Mucosa of stomach (tissue), 1 donor: Measurements from ENCODE around the gene HSF5.
"Not testable (repeated sequence)": the region's sequence is repeated elsewhere in the genome, so short reads cannot be mapped to it uniquely, and the experiment has no call there.

Experiments used
- H3K27me3 ChIP-seq: one replicate; pipeline ENCODE4 v1.7.0; 2013; ENCODE audit warnings: mild to moderate bottlenecking, low read length; ENCODE audit not compliant: control insufficient read depth, insufficient read depth
- H3K36me3 ChIP-seq: one replicate; pipeline ENCODE4 v1.7.0; 2013; ENCODE audit warnings: low read length; ENCODE audit not compliant: control insufficient read depth, insufficient read depth
- H3K4me1 ChIP-seq: one replicate; pipeline ENCODE4 v1.7.0; 2013; ENCODE audit warnings: mild to moderate bottlenecking, low read length; ENCODE audit not compliant: control insufficient read depth, insufficient read depth
- H3K4me3 ChIP-seq: one replicate; pipeline ENCODE4 v1.7.0; 2013; ENCODE audit warnings: low read length
- H3K9ac ChIP-seq: one replicate; pipeline ENCODE4 v1.7.0; 2013; ENCODE audit warnings: mild to moderate bottlenecking, low read length, moderate library complexity
- H3K9me3 ChIP-seq: one replicate; pipeline ENCODE4 v1.7.0; 2013; ENCODE audit warnings: mild to moderate bottlenecking, low read length, moderate library complexity; ENCODE audit not compliant: control insufficient read depth
- donor health status: Pancreatic carcinoma.

Gene HSF5

GRCh38 chr17:58401287-58401686, 86.9 kb downstream of the HSF5 start:
- no peaks in the 10 kb centered on the region for H3K27me3 ChIP-seq
- no peaks in the 10 kb centered on the region for H3K36me3 ChIP-seq
- H3K4me3 ChIP-seq = no peak overlapping the region
- peaks cover 20% of the 10 kb centered on the region for H3K4me1 ChIP-seq
- no peaks in the 10 kb centered on the region for H3K9me3 ChIP-seq
- no peak overlapping the region for H3K9ac ChIP-seq

- Histone ChIP-seq H3K27me3 (no peaks in the 10 kb centered on the region), H3K9ac (no peak overlapping the region), H3K9me3 (no peaks in the 10 kb centered on the region), H3K4me3 (no peak overlapping the region), H3K36me3 (no peaks in the 10 kb centered on the region), H3K4me1 (peaks cover 20% of the 10 kb centered on the region)
Measured at GRCh38 chr17:58400826-58401225, 87.4 kb downstream of the HSF5 start.

GRCh38 chr17:58399974-58400373, 88.2 kb downstream of the HSF5 start:
- H3K27me3 ChIP-seq = no peaks in the 10 kb centered on the region
- H3K9me3 ChIP-seq = no peaks in the 10 kb centered on the region
- H3K9ac ChIP-seq = no peak overlapping the region
- no peaks in the 10 kb centered on the region for H3K36me3 ChIP-seq
- no peak overlapping the region for H3K4me3 ChIP-seq
- peaks cover 26% of the 10 kb centered on the region for H3K4me1 ChIP-seq

GRCh38 chr17:58398574-58399266, 89.5 kb downstream of the HSF5 start:
- no peak overlapping the region for H3K9ac ChIP-seq
- H3K27me3 ChIP-seq = no peaks in the 10 kb centered on the region
- peaks cover 37% of the 10 kb centered on the region for H3K4me1 ChIP-seq
- H3K36me3 ChIP-seq = no peaks in the 10 kb centered on the region
- H3K4me3 ChIP-seq = no peak overlapping the region
- no peaks in the 10 kb centered on the region for H3K9me3 ChIP-seq

- H3K36me3 ChIP-seq, H3K9me3 ChIP-seq, H3K9ac ChIP-seq, H3K4me3 ChIP-seq, H3K27me3 ChIP-seq: not testable (repeated sequence)
- H3K4me1 ChIP-seq = peaks cover 37% of the 10 kb centered on the region
Measured at GRCh38 chr17:58397421-58397820, 90.8 kb downstream of the HSF5 start.

- H3K4me3 ChIP-seq = no peak overlapping the region
- no peak overlapping the region for H3K9ac ChIP-seq
- no peaks in the 10 kb centered on the region for H3K27me3 ChIP-seq
- no peaks in the 10 kb centered on the region for H3K36me3 ChIP-seq
- peaks cover 44% of the 10 kb centered on the region for H3K4me1 ChIP-seq
- H3K9me3 ChIP-seq = no peaks in the 10 kb centered on the region
Measured at GRCh38 chr17:58396173-58396572, 92.0 kb downstream of the HSF5 start.

- no peaks in the 10 kb centered on the region for H3K9me3 ChIP-seq
- H3K4me3 ChIP-seq = no peak overlapping the region
- H3K27me3 ChIP-seq = no peaks in the 10 kb centered on the region
- peaks cover 36% of the 10 kb centered on the region for H3K4me1 ChIP-seq
- no peak overlapping the region for H3K9ac ChIP-seq
- H3K36me3 ChIP-seq = no peaks in the 10 kb centered on the region
Measured at GRCh38 chr17:58394534-58395223, 93.5 kb downstream of the HSF5 start.

- Histone ChIP-seq H3K36me3 (no peaks in the 10 kb centered on the region), H3K27me3 (no peaks in the 10 kb centered on the region), H3K4me3 (no peak overlapping the region), H3K4me1 (peaks cover 50% of the 10 kb centered on the region), H3K9ac (no peak overlapping the region), H3K9me3 (no peaks in the 10 kb centered on the region)
Measured at GRCh38 chr17:58391302-58391984, 96.8 kb downstream of the HSF5 start.

GRCh38 chr17:58390884-58391283, 97.3 kb downstream of the HSF5 start:
- no peaks in the 10 kb centered on the region for H3K9me3 ChIP-seq
- no peaks in the 10 kb centered on the region for H3K27me3 ChIP-seq
- no peak overlapping the region for H3K9ac ChIP-seq
- no peaks in the 10 kb centered on the region for H3K36me3 ChIP-seq
- H3K4me3 ChIP-seq = no peak overlapping the region
- peaks cover 50% of the 10 kb centered on the region for H3K4me1 ChIP-seq

- Histone ChIP-seq H3K4me3 (no peak overlapping the region), H3K9me3 (no peaks in the 10 kb centered on the region), H3K27me3 (no peaks in the 10 kb centered on the region), H3K9ac (no peak overlapping the region), H3K4me1 (peaks cover 53% of the 10 kb centered on the region), H3K36me3 (no peaks in the 10 kb centered on the region)
Measured at GRCh38 chr17:58388302-58389190, 99.7 kb downstream of the HSF5 start.

- no peak overlapping the region for H3K4me3 ChIP-seq
- H3K4me1 ChIP-seq = peaks cover 53% of the 10 kb centered on the region
- H3K36me3 ChIP-seq = no peaks in the 10 kb centered on the region
- H3K9me3 ChIP-seq = no peaks in the 10 kb centered on the region
- no peak overlapping the region for H3K9ac ChIP-seq
- no peaks in the 10 kb centered on the region for H3K27me3 ChIP-seq
Measured at GRCh38 chr17:58387834-58388233, 100.4 kb downstream of the HSF5 start.
